Measurements from ENCODE around the gene AZGP1.
"Not testable (repeated sequence)": the region's sequence is repeated elsewhere in the genome, so short reads cannot be mapped to it uniquely, and the experiment has no call there.

The AZGP1 gene

GRCh38 chr7:99996755-99997544 lies 21.1 kb upstream of the AZGP1 start:
- Histone ChIP-seq H3K4me1 (ENCODE audit: insufficient read depth, insufficient read length) (peaks cover 2% of the 10 kb centered on the region), H3K9me3 (ENCODE audit: insufficient read depth, low read length) (no peaks in the 10 kb centered on the region), H3K27me3 (ENCODE audit: insufficient read depth, insufficient read length) (no peaks in the 10 kb centered on the region), H3K36me3 (ENCODE audit: insufficient read depth, insufficient read length, low read length) (no peaks in the 10 kb centered on the region), H3K4me3 (ENCODE audit: insufficient read length, low read depth) (peak overlapping the region; percentile 62), H3K9ac (ENCODE audit: insufficient read length, low read depth) (peak overlapping the region; percentile 85)
- DNase-seq (ENCODE audit: low read depth, low spot score), result no peak
- TF ChIP-seq ZNF274 (IDR thresholded peaks at IDR 0.05; ENCODE audit: low read depth, low read length), result no peak
- no peak for TF ChIP-seq YY1 (IDR thresholded peaks at IDR 0.05; ENCODE audit: insufficient read depth, insufficient read length)

GRCh38 chr7:99994819-99995218 lies 19.0 kb upstream of the AZGP1 start:
- peaks cover 8% of the 10 kb centered on the region for H3K27me3 ChIP-seq (ENCODE audit: insufficient read depth, insufficient read length)
- TF ChIP-seq ZNF274 (IDR thresholded peaks at IDR 0.05; ENCODE audit: low read depth, low read length) (no peak), SUZ12 (IDR thresholded peaks at IDR 0.05; ENCODE audit: extremely low read depth, insufficient read depth, insufficient read length) (no peak), YY1 (IDR thresholded peaks at IDR 0.05; ENCODE audit: insufficient read depth, insufficient read length) (no peak)
- no peaks in the 10 kb centered on the region for H3K9me3 ChIP-seq (ENCODE audit: insufficient read depth, low read length)
- H3K36me3 ChIP-seq (ENCODE audit: insufficient read depth, insufficient read length, low read length), result no peaks in the 10 kb centered on the region
- DNase-seq (ENCODE audit: low read depth, low spot score), result no peak
- H3K4me1 ChIP-seq (ENCODE audit: insufficient read depth, insufficient read length), result peaks cover 4% of the 10 kb centered on the region
- no peak overlapping the region for H3K4me3 ChIP-seq (ENCODE audit: insufficient read length, low read depth)
- H3K9ac ChIP-seq (ENCODE audit: insufficient read length, low read depth), result no peak overlapping the region

GRCh38 chr7:99992330-99993038 lies 16.7 kb upstream of the AZGP1 start:
- Histone ChIP-seq H3K36me3 (ENCODE audit: insufficient read depth, insufficient read length, low read length) (no peaks in the 10 kb centered on the region), H3K4me1 (ENCODE audit: insufficient read depth, insufficient read length) (peaks cover 4% of the 10 kb centered on the region), H3K9ac (ENCODE audit: insufficient read length, low read depth) (no peak overlapping the region), H3K27me3 (ENCODE audit: insufficient read depth, insufficient read length) (peaks cover 13% of the 10 kb centered on the region), H3K9me3 (ENCODE audit: insufficient read depth, low read length) (no peaks in the 10 kb centered on the region), H3K4me3 (ENCODE audit: insufficient read length, low read depth) (no peak overlapping the region)
- DNase-seq (ENCODE audit: low read depth, low spot score), result no peak
- TF ChIP-seq SUZ12 (IDR thresholded peaks at IDR 0.05; ENCODE audit: extremely low read depth, insufficient read depth, insufficient read length), result no peak

GRCh38 chr7:99991543-99991942 lies 15.7 kb upstream of the AZGP1 start:
- not testable (repeated sequence) for H3K9me3 ChIP-seq (ENCODE audit: insufficient read depth, low read length)

GRCh38 chr7:99990460-99990852 lies 14.6 kb upstream of the AZGP1 start:
- no peak for TF ChIP-seq SUZ12 (IDR thresholded peaks at IDR 0.05; ENCODE audit: extremely low read depth, insufficient read depth, insufficient read length)
- TF ChIP-seq YY1 (IDR thresholded peaks at IDR 0.05; ENCODE audit: insufficient read depth, insufficient read length), result no peak
- no peak for TF ChIP-seq ZNF274 (IDR thresholded peaks at IDR 0.05; ENCODE audit: low read depth, low read length)
- Histone ChIP-seq H3K27me3 (ENCODE audit: insufficient read depth, insufficient read length) (peaks cover 13% of the 10 kb centered on the region), H3K9me3 (ENCODE audit: insufficient read depth, low read length) (no peaks in the 10 kb centered on the region), H3K9ac (ENCODE audit: insufficient read length, low read depth) (no peak overlapping the region), H3K36me3 (ENCODE audit: insufficient read depth, insufficient read length, low read length) (no peaks in the 10 kb centered on the region), H3K4me1 (ENCODE audit: insufficient read depth, insufficient read length) (peaks cover 2% of the 10 kb centered on the region), H3K4me3 (ENCODE audit: insufficient read length, low read depth) (no peak overlapping the region)
- no peak for DNase-seq (ENCODE audit: low read depth, low spot score)

More at GRCh38 chr7:99991543-99991942, 15.7 kb upstream of the AZGP1 start:
- H3K4me1 ChIP-seq (ENCODE audit: insufficient read depth, insufficient read length); H3K36me3 ChIP-seq (ENCODE audit: insufficient read depth, insufficient read length, low read length); DNase-seq (ENCODE audit: low read depth, low spot score); H3K4me3 ChIP-seq (ENCODE audit: insufficient read length, low read depth); H3K9ac ChIP-seq (ENCODE audit: insufficient read length, low read depth): not testable (repeated sequence)
- peaks cover 13% of the 10 kb centered on the region for H3K27me3 ChIP-seq (ENCODE audit: insufficient read depth, insufficient read length)

- TF ChIP-seq YY1 (IDR thresholded peaks at IDR 0.05; ENCODE audit: insufficient read depth, insufficient read length), result no peak
- no peak for TF ChIP-seq ZNF274 (IDR thresholded peaks at IDR 0.05; ENCODE audit: low read depth, low read length)
- no peak for TF ChIP-seq SUZ12 (IDR thresholded peaks at IDR 0.05; ENCODE audit: extremely low read depth, insufficient read depth, insufficient read length)
- DNase-seq (ENCODE audit: low read depth, low spot score), result no peak
- no peaks in the 10 kb centered on the region for H3K9me3 ChIP-seq (ENCODE audit: insufficient read depth, low read length)
- H3K4me1 ChIP-seq (ENCODE audit: insufficient read depth, insufficient read length), result peaks cover 2% of the 10 kb centered on the region
- H3K27me3 ChIP-seq (ENCODE audit: insufficient read depth, insufficient read length), result peaks cover 13% of the 10 kb centered on the region
- no peak overlapping the region for H3K9ac ChIP-seq (ENCODE audit: insufficient read length, low read depth)
- H3K4me3 ChIP-seq (ENCODE audit: insufficient read length, low read depth), result no peak overlapping the region
- no peaks in the 10 kb centered on the region for H3K36me3 ChIP-seq (ENCODE audit: insufficient read depth, insufficient read length, low read length)
These were observed 12.0 kb upstream of the AZGP1 start for GRCh38 chr7:99987846-99988245.

- not testable (repeated sequence) for DNase-seq (ENCODE audit: low read depth, low spot score); H3K36me3 ChIP-seq (ENCODE audit: insufficient read depth, insufficient read length, low read length); H3K4me1 ChIP-seq (ENCODE audit: insufficient read depth, insufficient read length); H3K9ac ChIP-seq (ENCODE audit: insufficient read length, low read depth); H3K4me3 ChIP-seq (ENCODE audit: insufficient read length, low read depth); H3K9me3 ChIP-seq (ENCODE audit: insufficient read depth, low read length)
- H3K27me3 ChIP-seq (ENCODE audit: insufficient read depth, insufficient read length), result peaks cover 13% of the 10 kb centered on the region
These were observed 11.5 kb upstream of the AZGP1 start for GRCh38 chr7:99987306-99987705.
